Gastrocnemius medialis (tissue), 4 donors: ENCODE results near the gene PATZ1. TPM values are rescaled to one million over a fixed set of nuclear protein-coding genes. Genes with fewer than 3 reads are reported as not detected.

Experiments used
- ATAC-seq, 2 donors: fragments of 150-250 bp; one replicate each; pipeline ENCODE4 v1.9.1; 2016
- DNase-seq, 2 donors: peaks; one replicate each; pipeline ENCODE4 v3.0.0-alpha.2; 2019
- H3K27ac ChIP-seq, 4 donors: fragments of 200-600 bp; sonication (generic); 1 replicate in 1 of 4; 2 replicates in 3 of 4; pipeline ENCODE4 v1.5.1; 2016 to 2018; ENCODE audit warnings: mild to moderate bottlenecking in 2 of 4, moderate library complexity in 1 of 4
- H3K27me3 ChIP-seq, 3 donors: fragments of 200-600 bp; sonication (generic) in 2 of 3; 1 replicate in 1 of 3; 2 replicates in 2 of 3; pipeline versions ENCODE4 v1.5.1 to v1.6.0; 2016 to 2019; ENCODE audit warnings: mild to moderate bottlenecking in 1 of 3, moderate library complexity in 1 of 3
- H3K36me3 ChIP-seq, 2 donors: fragments of 200-600 bp; sonication (generic) in 1 of 2; one replicate each; pipeline ENCODE4 v1.5.1; 2017 to 2018
- H3K4me1 ChIP-seq, 2 donors: fragments of 200-600 bp; sonication (generic) in 1 of 2; one replicate each; pipeline ENCODE4 v1.5.1; 2016 to 2017; ENCODE audit warnings: mild to moderate bottlenecking in 2 of 2
- H3K4me3 ChIP-seq, 4 donors: fragments of 200-600 bp; sonication (generic) in 3 of 4; 1 replicate in 1 of 4; 2 replicates in 3 of 4; pipeline ENCODE4 v1.5.1; 2016 to 2019; ENCODE audit warnings: mild to moderate bottlenecking in 2 of 4
- H3K9me3 ChIP-seq, 3 donors: fragments of 200-600 bp; sonication (generic) in 2 of 3; 1 replicate in 1 of 3; 2 replicates in 2 of 3; pipeline ENCODE4 v1.5.1; 2016 to 2019
- CTCF ChIP-seq, 5 experiments: fragments of 450-650 bp in 3 of 5; fragments of 200-600 bp in 2 of 5; sonication (generic) in 2 of 5; IDR thresholded peaks in 4 of 5; conservative IDR thresholded peaks in 1 of 5; 1 replicate in 4 of 5; 2 replicates in 1 of 5; pipeline ENCODE4 v1.5.1; 2016 to 2019; ENCODE audit warnings: antibody characterized with exemption in 5 of 5, mild to moderate bottlenecking in 3 of 5, moderate library complexity in 3 of 5
- POLR2A ChIP-seq, 2 donors: fragments of 450-650 bp; IDR thresholded peaks; one replicate each; pipeline ENCODE4 v1.6.1; 2017; ENCODE audit warnings: antibody characterized with exemption in 2 of 2, mild to moderate bottlenecking in 2 of 2, moderate library complexity in 2 of 2
- in situ Hi-C, 4 donors: fragments of 200-750 bp; cut with MboI; loops; one replicate each; pipeline versions ENCODE4 v1.15.0 to v1.8.0; 2017; ENCODE audit warnings: low sequenced_read_pairs in 4 of 4
- intact Hi-C: fragments of 100-400 bp; cut with DNase I; formaldehyde crosslinking; loops from one replicate; pipeline ENCODE4 v1.15.1; 2023; ENCODE audit warnings: low total_unique reads
- total RNA-seq, 4 donors: library from RNA; depleted of rRNA; stranded (reverse); fragments of >200 nt; gene quantifications; one replicate each; pipeline versions ENCODE4 v1.1.0 to v1.2.3, GENCODE V29; 2016

Gene PATZ1
- total RNA-seq, 4 donors from 2014 or later = 8.4 to 11.5 (median 9.2) TPM

DNA sequence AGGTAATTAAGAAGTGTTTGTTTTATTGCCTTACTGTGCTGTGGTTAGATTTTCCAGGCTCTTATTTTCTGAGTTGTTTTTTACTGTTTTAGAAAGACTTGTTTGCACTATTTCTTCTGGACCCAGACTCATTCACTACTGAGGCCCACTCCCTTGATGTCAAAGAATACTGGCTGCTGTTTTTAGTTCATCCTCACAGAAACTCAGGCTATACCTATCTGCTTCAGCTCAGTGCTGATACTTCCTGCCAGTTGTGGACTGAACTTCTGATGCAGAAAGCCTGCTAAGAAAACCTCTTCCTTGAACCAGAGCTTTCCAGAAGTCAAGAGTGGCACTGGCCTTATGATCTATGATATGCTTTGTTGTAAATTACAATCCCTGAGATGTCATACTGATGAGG, 38.0 kb downstream of the PATZ1 start:
- Histone ChIP-seq H3K4me1 (peaks cover 0 to 3% of the 10 kb centered on the region in 2 donors), H3K4me3 (no peak overlapping the region), H3K27ac (no peak overlapping the region), H3K9me3 (no peaks in the 10 kb centered on the region), H3K36me3 (no peaks in the 10 kb centered on the region), H3K27me3 (no peaks in the 10 kb centered on the region)
- intact Hi-C loops (no loop called here), in situ Hi-C loops (no loop called here)
- DNase-seq = no peak
- TF ChIP-seq POLR2A (IDR thresholded peaks at IDR 0.05) (no peak), CTCF (IDR thresholded peaks at IDR 0.05 in 4 of 5, conservative IDR thresholded peaks at IDR 0.05 in 1 of 5) (no peak)
- no peak for ATAC-seq

DNA sequence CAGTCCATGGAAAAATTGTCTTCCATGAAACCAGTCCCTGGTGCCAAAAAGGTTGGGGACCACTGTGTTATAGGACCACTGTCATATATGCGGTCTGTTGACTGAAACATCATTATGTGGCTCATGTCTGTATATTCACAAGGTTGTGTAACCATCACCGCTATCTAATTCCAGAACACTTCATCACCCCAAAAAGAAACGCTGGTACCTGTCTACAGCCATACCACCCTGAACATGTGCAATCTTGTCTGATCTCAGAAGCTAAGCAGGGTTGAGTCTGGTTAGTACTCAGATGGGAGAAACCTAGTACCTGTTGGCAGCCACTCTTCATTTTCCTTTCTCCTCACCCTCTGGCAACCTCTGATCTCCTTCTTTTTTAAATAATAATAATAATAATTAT, 41.0 kb downstream of the PATZ1 start:
- in situ Hi-C loops (no loop called here), intact Hi-C loops (no loop called here)
- DNase-seq = no peak
- Histone ChIP-seq H3K4me1 (no peaks in the 10 kb centered on the region), H3K9me3 (no peaks in the 10 kb centered on the region), H3K27me3 (no peaks in the 10 kb centered on the region), H3K27ac (no peak overlapping the region), H3K4me3 (no peak overlapping the region), H3K36me3 (no peaks in the 10 kb centered on the region)
- no peak for ATAC-seq
- TF ChIP-seq CTCF (IDR thresholded peaks at IDR 0.05 in 4 of 5, conservative IDR thresholded peaks at IDR 0.05 in 1 of 5) = no peak
- no peak for TF ChIP-seq POLR2A (IDR thresholded peaks at IDR 0.05)

GRCh38 chr22:31302537-31302936, 43.6 kb downstream of the PATZ1 start:
- in situ Hi-C loops = no loop called here
- Histone ChIP-seq H3K36me3 (no peaks in the 10 kb centered on the region), H3K27ac (no peak overlapping the region), H3K27me3 (no peaks in the 10 kb centered on the region), H3K9me3 (no peaks in the 10 kb centered on the region), H3K4me1 (no peaks in the 10 kb centered on the region), H3K4me3 (no peak overlapping the region)
- intact Hi-C loops = no loop called here
- ATAC-seq (no peak), DNase-seq (no peak)
- TF ChIP-seq POLR2A (IDR thresholded peaks at IDR 0.05) (no peak), CTCF (IDR thresholded peaks at IDR 0.05 in 4 of 5, conservative IDR thresholded peaks at IDR 0.05 in 1 of 5) (no peak)

GRCh38 chr22:31302006-31302405, 44.1 kb downstream of the PATZ1 start:
- Histone ChIP-seq H3K9me3 (no peaks in the 10 kb centered on the region), H3K27me3 (no peaks in the 10 kb centered on the region), H3K27ac (no peak overlapping the region), H3K4me3 (no peak overlapping the region), H3K36me3 (no peaks in the 10 kb centered on the region), H3K4me1 (peaks cover 3 to 4% of the 10 kb centered on the region in 2 donors)
- no peak for TF ChIP-seq POLR2A (IDR thresholded peaks at IDR 0.05)
- no peak for TF ChIP-seq CTCF (IDR thresholded peaks at IDR 0.05 in 4 of 5, conservative IDR thresholded peaks at IDR 0.05 in 1 of 5)
- intact Hi-C loops (no loop called here), in situ Hi-C loops (no loop called here)
- DNase-seq = no peak
- no peak for ATAC-seq

DNA sequence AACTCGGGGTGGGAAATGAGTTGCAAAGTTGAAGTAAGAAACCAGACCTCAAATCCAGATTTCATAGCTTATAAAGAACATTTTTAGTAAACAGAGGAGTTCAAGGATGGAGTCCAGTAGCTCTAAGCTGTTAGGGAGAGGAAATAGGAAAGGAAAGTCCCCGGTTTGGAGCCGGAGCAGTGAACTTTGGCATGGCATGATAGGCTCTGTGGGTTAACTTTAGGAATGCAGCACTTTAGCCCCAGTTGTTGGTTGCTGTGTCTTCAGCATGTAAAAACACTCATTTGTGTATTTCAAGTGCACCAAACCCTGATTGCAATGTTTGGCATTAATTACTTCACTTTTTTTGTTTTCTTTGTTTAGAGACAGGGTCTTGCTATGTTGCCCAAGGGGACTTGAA, 45.2 kb downstream of the PATZ1 start:
- Histone ChIP-seq H3K36me3 (no peaks in the 10 kb centered on the region), H3K4me1 (peaks cover 14 to 15% of the 10 kb centered on the region in 2 donors), H3K4me3 (no peak overlapping the region), H3K27me3 (no peaks in the 10 kb centered on the region), H3K9me3 (no peaks in the 10 kb centered on the region), H3K27ac (no peak overlapping the region)
- TF ChIP-seq CTCF (IDR thresholded peaks at IDR 0.05 in 4 of 5, conservative IDR thresholded peaks at IDR 0.05 in 1 of 5) = no peak
- TF ChIP-seq POLR2A (IDR thresholded peaks at IDR 0.05) = no peak
- DNase-seq = no peak
- in situ Hi-C loops = no loop called here
- ATAC-seq = no peak
- intact Hi-C loops = no loop called here
